Type B pancreatic cell (in vitro differentiated cells): ENCODE measurements around the gene SYNCRIP. TPM values are rescaled to one million over a fixed set of nuclear protein-coding genes. Genes with fewer than 3 reads are reported as not detected.

Experiments used
- DNase-seq: peaks from one replicate; pipeline ENCODE4 v3.0.0; 2021; ENCODE audit warnings: mixed read lengths; ENCODE audit not compliant: unreplicated experiment; ENCODE audit errors: extremely low spot score
- H3K27ac Mint-ChIP-seq: 2 replicates; pipeline ENCODE4 v1.8.0; 2021; ENCODE audit warnings: mild to moderate bottlenecking, mixed read lengths
- H3K27me3 Mint-ChIP-seq: 2 replicates; pipeline ENCODE4 v1.8.0; 2021; ENCODE audit warnings: mixed read lengths
- H3K36me3 Mint-ChIP-seq: 2 replicates; pipeline ENCODE4 v1.8.0; 2021; ENCODE audit warnings: mixed read lengths
- H3K4me1 Mint-ChIP-seq: one replicate; pipeline ENCODE4 v1.8.0; 2021; ENCODE audit warnings: mixed read lengths; ENCODE audit not compliant: unreplicated experiment
- H3K4me3 Mint-ChIP-seq: 2 replicates; pipeline ENCODE4 v1.8.0; 2021; ENCODE audit warnings: mild to moderate bottlenecking, mixed read lengths
- H3K9me3 Mint-ChIP-seq: 2 replicates; pipeline ENCODE4 v1.8.0; 2021; ENCODE audit warnings: mixed read lengths
- CTCF ChIP-seq: fragments of 200-600 bp; sonication (generic); conservative IDR thresholded peaks from 2 replicates; pipeline ENCODE4 v1.5.0; 2021; ENCODE audit warnings: antibody characterized with exemption, mild to moderate bottlenecking
- total RNA-seq: library from RNA; stranded (reverse); gene quantifications from 2 replicates; pipeline ENCODE4 v1.2.1, GENCODE V29; 2021; ENCODE audit warnings: low replicate concordance

The SYNCRIP gene
- total RNA-seq, 1 donor from 2014 or later = 117 TPM

DNA sequence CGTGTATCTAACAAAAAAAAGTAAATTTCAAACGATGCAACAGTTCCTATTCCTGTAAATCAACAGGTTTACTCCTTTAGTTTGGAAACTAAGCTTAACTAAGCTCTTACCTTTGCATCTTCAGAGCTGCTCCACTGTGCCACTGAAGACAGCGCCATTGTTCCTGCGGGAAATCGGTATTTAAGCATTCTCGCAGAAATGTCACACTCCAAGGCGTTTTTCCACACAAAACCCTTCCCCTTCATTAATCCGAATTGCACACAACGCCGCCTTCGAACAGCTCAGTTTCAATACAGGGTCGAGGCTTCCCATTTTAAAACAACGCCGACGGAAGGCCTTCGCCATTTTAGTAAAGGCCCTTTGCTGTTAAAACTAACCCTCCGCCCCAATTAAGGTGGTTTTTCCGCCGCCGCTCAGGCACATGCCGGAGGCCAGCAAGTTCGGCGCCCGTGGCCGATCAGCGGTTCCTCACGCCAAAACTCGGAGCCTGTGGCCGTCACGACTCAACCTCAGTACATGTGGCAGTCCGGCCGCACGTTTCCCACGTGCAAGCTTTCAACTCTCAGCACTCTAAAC lies 35.4 kb upstream of the SYNCRIP start:
- DNase-seq = no peak

DNA sequence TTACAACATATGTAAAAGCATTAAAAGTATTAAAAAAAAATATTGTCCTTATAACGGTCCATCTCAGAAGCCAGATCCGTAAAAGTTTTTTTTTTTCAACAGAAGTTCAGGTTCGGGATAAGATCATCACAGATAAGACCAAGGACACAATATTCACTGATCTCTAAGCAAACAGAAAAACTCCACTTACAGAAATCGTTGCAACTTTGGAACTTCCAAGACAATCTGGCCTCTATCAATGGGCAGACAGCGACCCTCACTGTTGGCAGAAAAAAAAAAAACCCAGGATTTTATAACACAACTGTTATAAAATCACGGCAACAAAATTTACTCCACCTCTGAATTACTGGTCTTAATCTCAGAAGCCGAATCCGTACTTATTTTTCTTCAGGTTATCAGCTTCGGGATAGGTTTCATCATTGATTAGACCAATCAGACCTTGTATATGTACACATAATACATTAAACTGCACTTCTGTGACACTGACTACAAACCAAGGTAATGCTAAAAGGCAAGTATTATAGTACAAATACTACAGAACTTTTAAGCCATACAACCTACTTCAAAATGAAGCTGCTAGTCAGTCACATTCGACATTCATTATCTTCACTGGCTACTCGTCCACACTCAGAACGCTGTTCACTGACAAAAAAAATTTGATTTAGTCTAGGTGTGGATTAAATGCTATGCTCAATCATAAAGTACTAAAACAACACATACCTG lies 34.7 kb upstream of the SYNCRIP start:
- Mint-ChIP-seq H3K4me3 (peak overlapping the region; percentile 99), H3K27ac (peak overlapping the region; percentile 99), H3K4me1 (peaks cover 40% of the 10 kb centered on the region), H3K36me3 (peaks cover 42% of the 10 kb centered on the region), H3K27me3 (peaks cover 5% of the 10 kb centered on the region), H3K9me3 (no peaks in the 10 kb centered on the region)
- no peak for DNase-seq
- peak; percentile 26 for TF ChIP-seq CTCF

More for the DNA sequence above, 35.4 kb upstream of the SYNCRIP start:
- H3K4me3 Mint-ChIP-seq = peak overlapping the region; percentile 99
- H3K4me1 Mint-ChIP-seq = peaks cover 34% of the 10 kb centered on the region
- peaks cover 37% of the 10 kb centered on the region for H3K36me3 Mint-ChIP-seq
- TF ChIP-seq CTCF = no peak
- peaks cover 5% of the 10 kb centered on the region for H3K27me3 Mint-ChIP-seq
- peak overlapping the region; percentile 99 for H3K27ac Mint-ChIP-seq
- no peaks in the 10 kb centered on the region for H3K9me3 Mint-ChIP-seq

- H3K4me3 Mint-ChIP-seq = peak overlapping the region; percentile 99
- peaks cover 40% of the 10 kb centered on the region for H3K4me1 Mint-ChIP-seq
- peaks cover 5% of the 10 kb centered on the region for H3K27me3 Mint-ChIP-seq
- no peak for DNase-seq
- no peaks in the 10 kb centered on the region for H3K9me3 Mint-ChIP-seq
- no peak for TF ChIP-seq CTCF
- peak overlapping the region; percentile 77 for H3K27ac Mint-ChIP-seq
- peaks cover 42% of the 10 kb centered on the region for H3K36me3 Mint-ChIP-seq
These were observed 33.5 kb upstream of the SYNCRIP start for GRCh38 chr6:85676086-85676729.

- Mint-ChIP-seq H3K4me3 (peak overlapping the region; percentile 99), H3K27ac (peak overlapping the region; percentile 77), H3K36me3 (peaks cover 42% of the 10 kb centered on the region), H3K4me1 (peaks cover 40% of the 10 kb centered on the region), H3K27me3 (peaks cover 5% of the 10 kb centered on the region), H3K9me3 (no peaks in the 10 kb centered on the region)
- DNase-seq = no peak
- TF ChIP-seq CTCF = no peak
These were observed 32.5 kb upstream of the SYNCRIP start for GRCh38 chr6:85675030-85675819.

DNA sequence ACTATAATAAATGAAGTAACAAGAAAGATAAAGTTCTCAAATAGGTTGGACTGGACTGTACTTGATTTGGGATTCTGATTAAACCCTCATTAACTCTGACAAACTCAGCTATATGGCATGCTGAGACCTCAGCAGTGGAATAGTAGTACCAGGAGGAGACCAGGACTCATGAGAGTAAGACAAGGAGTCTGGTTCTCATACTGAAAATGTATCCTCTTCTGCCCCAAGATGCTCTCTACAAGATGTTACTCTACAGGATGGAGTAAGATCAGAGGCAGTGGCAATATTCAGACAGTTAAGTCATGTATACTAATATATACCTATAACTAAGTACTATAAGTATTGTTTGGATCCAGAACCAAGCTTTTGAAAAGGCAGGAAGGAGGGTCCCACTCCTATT lies 31.9 kb upstream of the SYNCRIP start:
- Mint-ChIP-seq H3K4me1 (peaks cover 37% of the 10 kb centered on the region), H3K36me3 (peaks cover 46% of the 10 kb centered on the region), H3K27ac (no peak overlapping the region), H3K27me3 (peaks cover 5% of the 10 kb centered on the region), H3K4me3 (peak overlapping the region; percentile 99), H3K9me3 (peaks cover 3% of the 10 kb centered on the region)
- DNase-seq = no peak
- no peak for TF ChIP-seq CTCF
